GM18861 (cell line): ENCODE measurements around the gene RNF149.
"Not testable (repeated sequence)": the region's sequence is repeated elsewhere in the genome, so short reads cannot be mapped to it uniquely, and the experiment has no call there.

ENCODE experiments used
- ATAC-seq: cut with Tn5 transposase; IDR thresholded peaks from one replicate; pipeline ENCODE4 v1.9.1; 2021; ENCODE audit not compliant: unreplicated experiment

The RNF149 gene

DNA sequence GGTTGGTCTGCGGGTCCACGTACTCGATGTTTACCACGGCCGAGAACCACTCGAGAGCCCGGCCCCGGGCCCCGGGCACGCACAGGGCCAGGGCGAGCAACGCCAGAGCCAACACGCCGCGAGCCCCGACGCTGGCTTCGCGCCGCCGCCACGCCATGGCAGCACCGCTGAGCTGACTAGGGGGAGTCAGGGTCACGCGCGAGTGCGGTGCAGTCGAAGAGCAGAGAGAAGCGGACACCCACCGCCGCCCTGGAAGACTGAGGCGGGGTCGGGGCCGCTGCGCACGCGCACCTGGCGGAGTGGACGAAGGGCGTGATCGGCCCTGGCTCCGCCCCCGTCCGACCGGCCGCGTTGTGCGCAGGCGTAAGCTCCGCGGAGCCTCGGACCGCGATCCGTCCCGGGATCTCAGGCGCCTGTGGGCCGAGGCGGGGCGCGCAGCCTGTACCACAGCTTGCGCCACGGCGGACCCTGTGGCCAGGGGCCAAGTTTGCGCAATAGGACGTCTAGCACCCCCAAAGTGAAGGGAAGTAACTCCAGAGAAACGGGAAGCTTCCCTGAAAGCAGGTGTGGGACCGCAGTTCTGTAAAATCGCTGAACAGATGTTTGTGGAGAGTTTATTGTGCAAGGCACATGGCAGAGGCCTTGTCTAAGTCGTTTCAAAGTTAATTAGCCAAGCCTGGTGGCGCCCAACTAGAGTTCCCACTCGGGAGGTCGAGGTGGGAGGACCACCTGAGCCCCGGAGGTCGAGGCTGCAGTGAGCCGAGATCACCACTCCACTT, at the start of gene RNF149:
Gene RNF149, minus strand, starts transcription at position 270 of the 779 bp plus-strand sequence. Its CDS starts 113 bp downstream, at position 157.
- peak; percentile 48 for ATAC-seq

- ATAC-seq, result no peak
These were observed 48.9 kb upstream of the RNF149 start for GRCh38 chr2:101357376-101357775.

DNA sequence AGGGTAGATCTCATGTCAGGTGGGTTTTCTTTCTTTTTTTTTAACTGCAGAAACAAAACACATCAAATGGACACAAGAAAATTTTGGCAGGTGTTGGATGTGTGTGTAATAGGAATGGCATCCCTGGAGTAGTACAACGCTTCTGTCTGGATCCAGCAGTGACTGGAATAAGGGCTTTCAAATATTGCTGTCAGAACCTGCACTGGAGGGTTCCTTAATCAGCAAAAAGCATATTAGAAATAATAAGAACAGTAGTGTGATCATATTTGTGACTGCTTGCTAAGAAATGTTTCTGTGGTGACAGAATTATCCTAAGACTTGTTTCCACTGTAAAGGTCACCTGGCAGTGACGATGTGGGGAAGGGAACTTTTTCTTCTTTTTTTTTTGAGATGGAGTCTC, 48.0 kb upstream of the RNF149 start:
- ATAC-seq, result no peak

GRCh38 chr2:101356055-101356454, 47.6 kb upstream of the RNF149 start:
- ATAC-seq, result no peak

DNA sequence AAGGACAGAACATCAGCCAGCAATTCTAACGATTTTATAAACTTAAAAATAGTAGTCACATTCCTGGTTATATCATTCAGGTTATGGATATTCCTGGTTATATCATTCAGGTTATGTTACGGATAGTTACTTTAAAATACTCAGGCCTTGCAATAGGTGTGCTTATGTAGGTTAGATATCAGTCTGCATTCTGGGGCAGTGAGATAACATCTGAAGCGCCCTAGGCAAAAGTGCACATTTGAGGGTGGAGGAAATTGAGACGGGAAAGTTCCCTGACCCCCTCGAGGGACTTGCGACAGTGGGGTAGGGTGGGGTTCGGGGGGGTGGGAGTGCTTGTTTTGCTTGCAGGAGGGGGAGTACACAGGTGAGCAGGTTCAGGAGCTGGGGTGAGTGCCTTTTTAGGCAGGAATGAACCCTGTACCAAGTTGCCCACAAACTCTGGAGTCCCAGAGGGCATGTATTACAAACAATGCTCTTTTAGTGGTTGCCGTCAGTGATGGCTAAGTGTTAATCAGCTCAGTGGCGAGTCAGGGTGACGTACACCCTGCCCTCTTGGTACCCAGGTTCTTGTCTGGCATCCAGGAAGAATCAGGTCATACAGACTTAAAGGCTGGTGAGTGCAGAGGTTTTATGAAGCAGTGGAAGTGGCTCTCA, 47.0 kb upstream of the RNF149 start:
- no peak for ATAC-seq

DNA sequence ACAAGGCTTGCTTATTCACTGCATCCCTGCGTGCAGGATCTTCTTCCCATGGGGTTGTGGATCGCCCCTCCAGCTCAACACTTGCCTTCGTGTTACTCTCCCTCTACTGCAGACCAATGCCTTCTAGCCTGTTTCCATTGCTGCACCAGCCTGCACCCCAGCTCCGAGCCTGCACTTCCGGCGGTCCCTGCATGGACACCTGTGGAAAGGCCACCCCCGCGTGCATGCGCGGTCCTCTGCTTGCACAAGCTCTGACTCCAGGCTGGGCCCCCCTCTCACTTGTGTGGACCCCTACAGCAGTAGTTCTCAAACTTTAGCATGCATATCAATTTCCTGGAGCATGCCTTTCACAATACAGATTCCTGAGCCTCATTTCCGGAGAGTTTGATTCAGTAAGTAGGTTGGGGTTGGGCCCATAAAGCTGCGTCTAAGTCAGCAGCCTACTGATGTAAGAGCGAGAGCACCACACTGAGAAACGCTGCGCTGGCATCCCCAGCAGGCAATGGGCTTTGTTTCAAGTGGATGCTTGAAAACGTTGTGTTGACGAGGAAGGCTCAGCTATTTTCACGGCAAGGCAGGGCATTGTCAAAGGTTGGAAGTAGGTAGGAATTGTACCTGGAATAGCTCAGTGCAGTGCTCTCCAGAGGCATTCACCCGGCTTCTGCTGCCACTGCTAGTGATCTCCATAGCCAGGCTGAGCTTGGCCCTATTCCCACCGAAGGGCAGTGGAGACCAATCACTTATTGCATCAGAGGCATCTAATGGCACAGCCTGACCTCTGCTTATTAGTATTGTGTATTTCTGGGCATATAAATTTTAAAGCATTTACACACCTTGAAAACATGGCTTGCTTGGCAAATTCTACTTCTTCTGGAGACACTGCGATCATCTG, 46.2 kb upstream of the RNF149 start:
- ATAC-seq, result no peak

DNA sequence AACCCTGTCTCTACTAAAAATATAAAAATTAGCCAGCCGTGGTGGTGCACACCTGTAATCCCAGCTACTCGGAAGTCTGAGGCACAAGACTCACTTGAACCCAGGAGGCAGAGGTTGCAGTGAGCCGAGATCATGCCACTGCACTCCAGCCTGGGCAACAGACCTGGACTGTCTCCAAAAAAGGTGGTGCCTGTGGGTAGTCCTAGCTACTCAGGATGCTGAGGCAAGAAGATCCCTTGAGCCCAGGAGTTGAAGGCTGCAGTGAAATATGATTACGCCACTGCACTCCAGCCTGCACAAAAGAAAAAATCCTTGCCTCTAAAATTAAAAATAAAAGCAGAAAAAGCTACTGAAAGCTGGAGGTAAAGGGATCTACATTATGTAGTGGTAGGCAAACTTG, 44.1 kb upstream of the RNF149 start:
- ATAC-seq, result not testable (repeated sequence)

DNA sequence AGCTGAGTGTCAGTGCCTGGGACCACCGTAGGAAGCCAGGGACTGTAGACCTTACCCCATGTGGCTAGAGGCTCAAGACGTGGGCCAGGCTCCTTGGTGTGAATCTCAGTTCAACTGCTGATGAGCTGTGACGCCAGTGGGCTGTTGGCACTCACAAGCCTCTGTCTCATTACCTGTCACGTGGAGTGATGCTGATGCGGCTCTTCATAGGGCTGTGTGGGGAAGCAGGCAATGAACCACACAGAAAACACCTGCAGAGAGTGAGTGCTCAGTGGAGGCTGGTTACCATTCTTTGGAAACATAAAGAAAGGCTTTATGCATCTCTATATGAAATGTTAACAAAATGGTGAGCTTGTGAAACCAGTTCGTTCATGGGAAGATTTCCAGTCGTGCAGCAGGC, 42.7 kb upstream of the RNF149 start:
- no peak for ATAC-seq

DNA sequence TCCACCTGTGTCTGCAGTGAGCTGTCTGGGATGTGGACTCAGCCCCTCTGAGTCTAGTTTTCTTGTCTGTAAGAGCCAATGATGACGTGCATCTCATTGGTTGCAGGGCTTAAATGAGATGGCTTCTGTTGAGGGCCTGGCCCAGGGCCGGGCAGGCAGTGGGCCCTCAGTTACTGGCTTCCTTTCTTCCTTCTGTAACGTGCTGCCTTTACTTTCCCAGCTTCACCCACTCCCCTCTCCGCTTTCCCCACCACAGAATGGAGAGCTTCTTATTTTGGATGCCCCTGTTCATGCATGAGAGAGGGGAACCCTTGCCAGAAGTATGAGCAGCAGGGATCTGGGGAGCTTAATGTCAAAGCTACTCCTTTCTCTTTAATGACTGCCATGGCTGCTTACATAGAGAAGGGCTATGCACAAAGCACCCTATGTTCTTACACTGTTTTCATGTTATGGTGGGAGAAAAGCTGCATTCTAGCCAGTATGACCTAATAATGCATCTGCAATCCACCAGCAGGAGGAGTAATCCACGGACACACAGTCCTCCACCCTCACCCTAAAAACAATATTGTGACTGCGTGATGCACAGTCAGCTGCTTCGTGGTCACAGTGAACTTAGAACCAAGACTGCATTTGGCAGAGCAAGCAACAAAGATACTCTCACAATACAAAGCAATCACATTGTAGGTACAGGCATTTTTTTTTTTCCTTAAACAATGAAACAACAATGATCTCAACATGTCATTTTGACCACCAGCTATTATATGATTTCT, 41.6 kb upstream of the RNF149 start:
- ATAC-seq, result no peak

GRCh38 chr2:101348883-101349282, 40.4 kb upstream of the RNF149 start:
- ATAC-seq, result no peak

- ATAC-seq, result no peak
These were observed 38.4 kb upstream of the RNF149 start for GRCh38 chr2:101346909-101347308.

- ATAC-seq, result no peak
These were observed 35.6 kb upstream of the RNF149 start for GRCh38 chr2:101344137-101344536.

- ATAC-seq, result no peak
These were observed 34.1 kb upstream of the RNF149 start for GRCh38 chr2:101342625-101343008.

DNA sequence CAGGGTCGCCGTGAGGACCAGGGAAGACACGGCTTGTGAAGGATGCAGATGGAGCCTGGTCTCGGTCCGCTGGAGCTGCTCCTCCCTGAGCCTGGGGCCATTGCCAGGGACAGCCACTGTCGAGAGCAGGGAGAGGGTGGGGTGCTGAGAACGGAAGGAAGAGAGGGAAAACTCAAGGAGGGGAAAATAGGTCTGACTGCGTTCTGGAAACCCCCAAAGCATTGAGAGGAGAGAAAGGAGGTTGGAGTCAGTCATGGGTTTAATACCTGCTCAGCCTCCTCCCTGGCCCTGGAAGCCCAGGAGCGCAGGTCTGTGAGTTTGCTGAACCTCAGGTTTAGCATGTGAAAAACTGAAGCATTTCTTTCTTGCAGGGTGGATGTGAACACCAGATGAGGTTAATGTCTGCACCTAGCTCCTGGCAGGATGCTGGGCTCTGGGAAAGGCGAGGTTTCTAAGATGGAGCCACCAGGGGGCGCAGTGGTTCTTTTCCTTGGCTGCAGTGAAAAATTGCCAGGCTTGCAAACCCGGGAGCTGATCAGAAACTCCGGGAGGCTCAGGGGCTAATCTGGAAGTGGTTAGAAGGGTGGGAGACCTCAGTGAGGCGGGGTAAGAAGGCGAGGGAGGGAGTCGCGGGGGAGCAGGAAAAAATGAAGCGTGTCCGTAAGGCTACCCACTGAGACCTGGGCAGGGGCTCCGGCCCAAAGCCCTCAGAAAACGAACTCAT, 33.6 kb upstream of the RNF149 start:
- ATAC-seq, result no peak

DNA sequence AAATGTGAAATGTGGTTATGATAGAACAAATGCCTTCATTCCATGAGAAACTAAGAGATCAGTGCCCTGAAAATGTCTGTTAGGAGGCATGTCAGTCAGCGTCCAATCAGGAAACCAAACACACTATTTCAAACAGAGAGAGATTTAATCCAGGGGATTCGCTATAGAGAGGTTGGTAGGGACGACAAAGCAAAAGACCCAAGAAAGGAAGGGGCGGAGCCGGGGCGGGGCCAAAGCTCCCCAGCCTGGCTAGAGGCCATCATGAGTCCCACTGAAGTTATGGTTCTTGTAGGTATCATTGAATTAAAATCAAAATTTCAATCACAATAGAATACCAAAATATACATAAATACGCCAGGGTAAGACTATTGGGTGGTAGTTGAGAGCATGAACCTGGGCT, 32.9 kb upstream of the RNF149 start:
- no peak for ATAC-seq

- no peak for ATAC-seq
These were observed 31.6 kb upstream of the RNF149 start for GRCh38 chr2:101340141-101340551.

GRCh38 chr2:101339266-101339880, 30.9 kb upstream of the RNF149 start:
- ATAC-seq, result no peak

DNA sequence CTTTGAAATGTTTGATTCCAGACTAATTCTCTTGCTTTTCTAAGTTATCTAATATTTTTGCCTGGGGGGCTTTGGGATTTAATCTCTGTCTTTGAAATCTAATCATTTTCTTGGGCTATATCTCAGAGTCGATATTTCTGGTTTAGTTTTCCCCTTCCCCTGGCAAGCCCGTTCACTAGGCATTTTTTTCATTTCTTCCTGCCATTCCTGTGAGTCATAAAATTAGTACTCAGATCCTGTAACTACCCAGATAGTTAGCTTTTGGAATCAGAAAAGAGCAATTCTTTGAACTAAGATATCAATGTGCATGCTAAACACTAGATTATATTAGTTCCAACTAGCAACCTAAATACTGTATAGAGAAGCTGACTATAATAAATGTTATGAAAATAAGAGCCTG, 29.4 kb upstream of the RNF149 start:
- no peak for ATAC-seq

DNA sequence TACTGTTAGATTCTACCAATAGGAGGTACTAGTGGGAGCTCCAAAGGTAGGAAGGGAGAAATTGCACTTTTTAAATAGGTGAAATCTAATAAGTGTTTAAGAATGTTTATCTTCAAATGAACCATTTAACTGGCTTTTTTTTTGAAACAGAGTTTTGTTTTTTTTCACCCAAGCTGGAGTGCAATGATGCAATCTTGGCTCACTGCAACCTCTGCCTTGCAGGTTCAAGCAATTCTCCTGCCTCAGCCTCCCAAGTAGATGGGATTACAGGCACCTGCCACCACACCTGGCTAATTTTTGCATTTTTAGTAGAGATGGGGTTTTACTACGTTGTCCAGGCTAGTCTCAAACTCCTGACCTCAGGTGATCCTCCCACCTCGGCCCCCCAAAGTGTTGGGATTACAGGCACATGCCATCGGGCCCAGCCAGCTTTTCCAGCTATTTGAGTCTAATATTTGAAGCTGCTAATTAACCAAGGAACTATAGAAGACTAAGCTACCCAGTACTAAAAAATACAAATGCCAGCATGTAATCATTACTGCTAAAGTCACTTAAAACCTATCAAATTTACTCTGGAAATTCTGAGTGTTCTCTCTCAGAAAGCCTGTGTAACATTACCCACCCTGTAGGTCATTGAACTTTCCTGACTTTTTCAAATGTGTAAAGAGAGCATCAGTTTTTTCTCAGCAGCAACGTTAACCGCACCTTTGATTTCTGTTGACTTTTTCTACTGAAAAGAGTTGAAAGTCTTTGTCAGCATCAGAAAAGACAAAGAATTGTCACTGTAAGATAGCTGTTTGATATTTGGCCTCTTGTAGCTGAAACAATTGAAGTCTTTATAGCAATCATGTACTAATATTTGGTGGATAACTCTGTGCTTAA, 24.6 kb upstream of the RNF149 start:
- no peak for ATAC-seq
